GM18526 (cell line): ENCODE data around the gene PSKH1.

Experiments
- POLR2A ChIP-seq: IDR thresholded peaks from 3 replicates; pipeline ENCODE4 v1.6.1; 2011; ENCODE audit not compliant: insufficient read length; ENCODE audit errors: extremely low read depth

Gene PSKH1

DNA sequence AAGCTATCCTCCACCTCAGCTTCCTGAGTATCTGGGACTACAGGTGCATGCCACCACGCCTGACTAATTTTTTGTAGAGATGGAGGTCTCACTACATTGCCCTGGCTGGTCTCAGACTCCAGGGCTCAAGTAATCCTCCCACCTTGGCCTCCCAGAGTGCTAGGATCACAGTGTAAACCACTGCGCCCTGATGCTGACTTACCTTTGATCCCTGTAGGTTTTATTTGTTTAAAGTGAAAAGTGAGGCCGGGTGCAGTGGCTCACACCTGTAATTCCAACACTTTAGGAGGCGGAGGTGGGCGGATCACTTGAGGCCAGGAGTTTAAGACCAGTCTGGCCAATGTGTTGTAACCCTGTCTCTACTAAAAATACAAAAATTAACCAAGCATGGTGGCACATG is 8.7 kb downstream of the PSKH1 start:
- TF ChIP-seq POLR2A, result no peak

DNA sequence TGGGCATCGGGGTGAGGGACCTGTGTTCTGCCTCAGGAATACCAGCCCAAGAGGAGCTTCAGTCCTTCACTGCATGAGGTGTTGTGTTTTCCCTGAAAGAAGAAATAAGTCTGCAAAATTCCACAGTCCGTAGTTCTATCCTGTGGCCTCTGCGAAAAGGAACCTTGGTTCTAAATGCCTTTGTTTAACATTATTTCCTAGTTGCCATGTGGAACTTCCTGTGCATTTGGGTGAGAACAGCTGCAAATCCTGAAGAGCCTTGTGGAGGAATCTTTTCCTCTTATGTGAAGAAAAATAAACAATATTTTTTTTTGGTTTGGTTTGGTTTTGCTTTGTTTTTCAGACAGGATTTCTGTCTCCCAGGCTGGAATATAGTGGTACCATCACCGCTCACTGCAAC is 9.8 kb downstream of the PSKH1 start:
- TF ChIP-seq POLR2A, result no peak

DNA sequence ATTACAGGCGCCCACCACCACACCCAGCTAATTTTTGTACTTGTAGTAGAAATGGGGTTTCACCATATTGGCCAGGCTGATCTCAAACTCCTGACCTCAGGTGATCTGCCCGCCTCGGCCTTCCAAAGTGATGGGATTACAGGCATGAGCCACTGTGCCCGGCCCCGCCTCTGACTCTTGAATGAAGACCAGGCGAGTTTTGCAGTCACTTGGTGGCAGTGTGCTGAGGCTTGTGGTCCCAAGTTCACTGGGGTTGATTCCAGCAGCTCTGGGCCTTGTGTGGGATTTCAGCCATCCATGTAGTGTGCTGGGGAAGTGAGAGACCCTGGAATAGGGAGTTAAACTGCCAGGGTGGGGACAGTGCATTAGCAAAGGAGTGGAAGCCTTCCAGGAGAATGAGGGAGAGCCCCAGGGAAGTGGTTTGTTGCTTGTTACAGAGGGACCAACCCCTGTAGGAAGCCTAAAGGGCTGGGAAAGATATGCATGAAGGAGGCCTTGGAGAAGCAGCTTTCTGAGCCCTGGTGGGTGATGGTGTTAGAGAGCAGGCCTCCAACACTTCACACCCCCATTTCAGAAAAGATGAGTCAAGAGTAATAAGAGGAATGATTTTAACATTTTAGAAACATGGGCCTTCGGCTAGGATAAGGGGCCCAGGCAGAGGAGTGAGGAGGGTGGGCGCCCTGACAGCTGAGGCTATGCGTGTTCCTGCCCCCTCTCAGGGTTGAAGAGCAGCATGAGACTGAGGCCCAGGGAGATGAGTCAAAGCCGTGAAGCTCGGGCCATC is 14.5 kb downstream of the PSKH1 start:
- TF ChIP-seq POLR2A, result no peak

DNA sequence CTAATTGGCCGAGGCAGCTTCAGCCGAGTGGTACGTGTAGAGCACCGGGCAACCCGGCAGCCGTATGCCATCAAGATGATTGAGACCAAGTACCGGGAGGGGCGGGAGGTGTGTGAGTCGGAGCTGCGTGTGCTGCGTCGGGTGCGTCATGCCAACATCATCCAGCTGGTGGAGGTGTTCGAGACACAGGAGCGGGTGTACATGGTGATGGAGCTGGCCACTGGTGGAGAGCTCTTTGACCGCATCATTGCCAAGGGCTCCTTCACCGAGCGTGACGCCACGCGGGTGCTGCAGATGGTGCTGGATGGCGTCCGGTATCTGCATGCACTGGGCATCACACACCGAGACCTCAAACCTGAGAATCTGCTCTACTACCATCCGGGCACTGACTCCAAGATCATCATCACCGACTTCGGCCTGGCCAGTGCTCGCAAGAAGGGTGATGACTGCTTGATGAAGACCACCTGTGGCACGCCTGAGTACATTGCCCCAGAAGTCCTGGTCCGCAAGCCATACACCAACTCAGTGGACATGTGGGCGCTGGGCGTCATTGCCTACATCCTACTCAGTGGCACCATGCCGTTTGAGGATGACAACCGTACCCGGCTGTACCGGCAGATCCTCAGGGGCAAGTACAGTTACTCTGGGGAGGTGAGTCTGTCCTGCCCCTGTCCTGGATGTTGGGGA is 16.1 kb downstream of the PSKH1 start:
- no peak for TF ChIP-seq POLR2A

DNA sequence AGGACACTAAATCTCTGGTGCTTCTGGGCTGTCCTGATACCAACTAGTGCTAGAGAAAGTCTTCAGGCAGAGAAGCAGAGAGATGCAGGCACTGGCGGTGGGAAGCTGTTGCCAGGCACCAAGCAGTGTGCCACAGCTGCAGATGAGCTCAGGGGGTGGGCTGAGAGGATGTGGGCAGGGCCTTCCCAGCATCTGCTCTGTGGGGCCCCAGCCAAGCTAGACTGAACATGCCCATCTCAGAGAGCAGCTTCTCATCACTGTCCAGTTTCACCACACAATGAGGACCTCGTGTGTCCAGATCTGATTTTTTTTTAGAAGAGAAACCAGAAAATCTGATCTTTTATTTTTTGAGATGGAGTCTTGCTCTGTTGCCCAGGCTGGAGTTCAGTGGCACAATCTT is 17.1 kb downstream of the PSKH1 start:
- TF ChIP-seq POLR2A, result no peak

DNA sequence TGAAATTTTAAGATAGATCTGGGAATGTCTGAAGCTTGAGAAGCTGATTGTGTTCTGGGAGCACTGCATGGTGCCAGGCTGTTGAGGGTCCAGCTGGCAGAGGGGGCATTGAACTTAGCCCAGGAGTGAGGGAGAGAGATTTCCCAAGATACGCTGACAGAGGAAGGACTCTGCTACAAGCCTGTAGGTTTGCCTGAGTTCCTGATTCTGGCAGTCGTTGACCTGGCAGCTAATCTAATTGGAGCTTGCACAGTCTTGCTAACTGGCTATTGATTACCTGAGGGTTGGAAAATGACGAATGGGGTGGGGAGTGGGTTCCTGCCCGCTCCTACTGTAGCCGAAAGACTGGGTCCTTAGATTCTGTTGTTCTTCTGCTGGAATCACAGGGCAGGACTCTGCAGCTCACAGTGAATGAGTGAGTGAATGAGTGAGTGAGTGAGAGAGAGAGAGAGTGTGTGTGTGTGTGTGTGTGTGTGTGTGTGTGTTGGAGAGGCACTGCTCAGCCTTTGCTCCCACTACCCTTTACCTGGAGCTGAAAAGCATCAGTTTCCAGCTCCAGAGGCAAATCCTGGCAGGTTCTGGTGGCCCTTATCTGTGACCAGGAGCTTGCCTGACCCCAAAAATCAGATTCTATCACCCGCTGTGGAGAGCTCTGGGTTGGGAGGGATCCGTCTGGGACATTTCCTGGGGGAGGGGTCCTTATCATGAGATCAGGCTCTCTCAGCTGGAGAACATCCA is 21.9 kb downstream of the PSKH1 start:
- TF ChIP-seq POLR2A, result no peak

DNA sequence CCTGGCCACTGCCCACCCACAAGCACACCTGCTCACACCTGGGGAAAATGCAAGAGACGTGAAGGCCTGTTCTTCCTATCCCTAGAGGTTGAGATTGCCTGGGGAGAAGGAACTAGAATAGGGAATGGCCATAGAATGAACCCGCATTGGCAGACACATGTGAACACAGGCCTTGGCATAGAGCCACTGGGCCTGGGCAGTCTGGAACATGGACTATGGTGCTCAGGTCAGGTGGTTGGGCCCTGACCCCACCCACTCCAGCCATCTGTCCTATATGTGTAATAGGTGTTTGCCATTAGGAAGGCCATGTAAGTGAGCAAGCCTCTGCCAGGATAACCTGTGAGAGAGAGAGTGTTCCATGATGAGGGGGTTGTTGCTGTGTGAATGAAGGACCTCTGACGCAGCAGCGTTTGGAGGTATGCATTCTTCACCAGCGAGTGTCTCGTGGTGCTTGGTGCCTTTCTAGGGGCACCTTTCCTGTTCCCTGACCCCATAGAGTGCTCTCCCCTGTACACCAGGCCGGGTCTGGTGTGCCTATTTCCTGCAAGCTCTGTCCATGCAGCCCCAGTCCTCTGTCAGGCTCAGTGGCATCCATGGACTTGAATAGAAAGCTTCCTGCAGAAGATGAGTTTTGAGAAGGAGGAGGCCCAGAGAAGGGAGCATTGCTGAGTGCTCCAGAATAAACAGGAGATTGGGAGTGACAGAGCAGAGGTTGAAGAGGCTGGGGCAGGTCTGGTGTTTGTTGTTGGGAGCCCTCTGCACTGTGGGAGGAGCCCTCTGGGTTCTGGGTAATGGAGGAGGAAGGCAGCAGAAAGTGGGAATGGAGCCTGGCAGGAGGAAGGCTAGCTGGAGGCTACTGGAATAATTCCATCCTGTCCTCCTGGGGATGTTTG is 23.0 kb downstream of the PSKH1 start:
- TF ChIP-seq POLR2A, result no peak

DNA sequence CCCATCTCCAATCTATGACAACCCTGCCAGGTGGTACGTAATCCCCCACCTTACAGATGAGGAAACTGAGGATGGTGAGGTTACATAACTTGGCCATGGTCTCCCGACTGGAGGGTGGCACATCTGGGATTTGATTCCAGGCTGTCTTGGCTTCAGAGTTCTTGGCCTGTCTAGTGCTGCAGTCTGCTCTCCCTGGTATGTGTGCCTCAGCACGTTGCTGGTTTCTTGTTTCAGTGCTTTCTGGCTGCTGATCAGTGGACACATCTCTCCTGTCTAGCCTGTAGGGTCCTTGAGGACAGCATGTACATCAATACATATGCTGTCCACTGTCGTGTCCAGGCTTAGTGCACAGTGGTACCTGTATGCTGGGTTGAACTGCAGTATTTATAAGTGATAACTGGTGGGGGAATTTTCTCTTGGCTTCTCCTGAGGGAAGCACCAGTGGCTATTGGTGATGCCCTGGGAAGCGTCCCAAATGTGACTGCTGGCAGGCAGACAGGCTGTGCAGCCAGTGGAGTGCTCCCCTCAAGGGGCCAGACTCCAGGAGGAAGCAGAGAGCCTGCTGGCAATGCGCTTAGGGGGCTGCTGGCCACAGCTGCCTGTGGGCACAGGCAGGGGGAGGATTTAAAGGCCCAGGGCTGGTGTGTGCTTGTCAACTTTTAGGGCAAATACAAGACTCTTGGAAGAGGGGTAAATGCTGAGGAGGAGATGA is 24.2 kb downstream of the PSKH1 start:
- no peak for TF ChIP-seq POLR2A

DNA sequence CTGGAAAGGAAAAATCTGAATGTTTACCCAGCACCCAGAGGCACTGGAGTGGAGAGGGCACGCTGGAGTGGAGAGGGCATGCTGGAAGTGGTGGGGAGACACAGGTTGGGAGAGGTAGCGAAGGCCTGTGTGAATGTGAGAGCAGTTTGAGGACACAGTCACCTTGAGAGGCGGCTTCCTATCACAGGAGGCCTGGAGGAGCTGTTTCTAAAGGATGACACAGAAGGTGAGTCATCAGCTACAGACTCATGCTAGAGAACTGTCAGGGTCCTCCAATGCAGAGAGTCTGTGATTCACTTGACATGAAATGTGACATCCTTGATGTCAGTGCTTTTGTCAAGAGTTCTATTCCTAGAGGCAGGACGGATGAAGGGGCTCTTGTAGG is 24.8 kb downstream of the PSKH1 start:
- no peak for TF ChIP-seq POLR2A

DNA sequence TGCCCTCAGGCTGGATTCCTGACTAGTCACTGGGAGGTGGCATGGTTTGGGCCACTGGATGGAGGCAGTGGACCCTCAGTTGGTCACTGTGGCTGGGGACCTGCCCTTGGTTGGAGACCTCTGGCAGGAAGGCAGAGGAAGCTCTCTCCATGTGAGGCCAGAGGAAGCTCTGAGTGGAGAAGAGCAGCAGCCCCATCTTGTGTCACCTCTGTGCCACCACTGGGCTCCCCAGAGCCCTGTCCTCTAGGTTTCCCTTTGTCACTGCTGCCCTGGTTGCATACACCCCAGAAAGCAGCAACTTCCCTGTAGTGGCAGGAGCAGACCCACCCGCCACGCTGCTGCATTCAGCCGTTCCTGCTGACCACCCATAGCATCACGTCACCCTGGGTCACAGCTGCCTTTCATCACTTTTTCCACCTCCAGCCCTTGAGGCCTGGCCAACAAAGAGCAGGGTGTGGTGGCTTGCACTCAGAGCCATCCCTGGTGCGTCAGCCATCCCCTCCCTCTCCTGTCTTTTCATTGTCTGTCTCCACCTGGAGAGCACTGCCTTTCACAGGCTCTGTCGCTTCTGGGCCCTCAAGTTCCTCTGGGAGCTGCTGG is 26.7 kb downstream of the PSKH1 start:
- TF ChIP-seq POLR2A, result no peak

DNA sequence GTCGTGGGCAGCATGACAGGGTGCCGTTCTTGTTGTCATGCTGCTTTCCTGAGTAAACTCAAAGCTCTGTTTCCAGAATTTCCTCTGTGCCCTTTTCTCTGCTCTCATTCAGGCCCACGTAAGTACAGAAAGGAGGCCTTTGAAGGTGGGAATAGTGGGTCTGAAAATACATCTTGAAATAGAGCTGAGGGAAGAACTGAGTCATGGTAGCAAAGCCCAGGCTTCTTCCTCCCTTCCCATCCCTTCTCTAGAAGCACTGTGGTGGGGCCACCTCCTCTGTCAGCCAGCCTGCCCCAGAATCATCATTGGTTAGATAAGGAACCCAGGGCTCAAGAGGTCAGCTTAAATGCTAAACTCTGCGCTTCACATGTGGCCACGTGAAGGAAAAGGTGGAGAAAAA is 29.2 kb downstream of the PSKH1 start:
- no peak for TF ChIP-seq POLR2A

DNA sequence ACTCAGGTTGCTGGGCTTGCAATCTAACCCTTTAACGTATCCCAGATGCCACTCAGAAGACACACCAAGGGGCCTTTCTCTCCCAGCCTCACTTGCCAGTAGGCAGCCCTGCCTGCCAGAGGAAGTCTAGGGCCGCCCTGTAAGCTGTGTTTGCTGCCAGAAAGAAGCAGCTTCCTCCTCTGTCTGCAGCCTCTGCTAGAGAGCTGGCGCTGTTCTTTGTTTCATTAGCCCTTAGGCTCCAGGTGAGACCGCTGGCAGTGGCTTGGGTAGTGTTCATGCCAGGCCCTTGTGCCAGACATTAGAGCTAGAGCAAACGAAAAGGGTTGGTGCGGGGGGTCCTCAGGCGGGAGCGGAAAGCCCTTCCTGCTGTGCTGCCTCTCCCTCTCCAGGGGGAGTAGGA is 29.7 kb downstream of the PSKH1 start:
- no peak for TF ChIP-seq POLR2A

DNA sequence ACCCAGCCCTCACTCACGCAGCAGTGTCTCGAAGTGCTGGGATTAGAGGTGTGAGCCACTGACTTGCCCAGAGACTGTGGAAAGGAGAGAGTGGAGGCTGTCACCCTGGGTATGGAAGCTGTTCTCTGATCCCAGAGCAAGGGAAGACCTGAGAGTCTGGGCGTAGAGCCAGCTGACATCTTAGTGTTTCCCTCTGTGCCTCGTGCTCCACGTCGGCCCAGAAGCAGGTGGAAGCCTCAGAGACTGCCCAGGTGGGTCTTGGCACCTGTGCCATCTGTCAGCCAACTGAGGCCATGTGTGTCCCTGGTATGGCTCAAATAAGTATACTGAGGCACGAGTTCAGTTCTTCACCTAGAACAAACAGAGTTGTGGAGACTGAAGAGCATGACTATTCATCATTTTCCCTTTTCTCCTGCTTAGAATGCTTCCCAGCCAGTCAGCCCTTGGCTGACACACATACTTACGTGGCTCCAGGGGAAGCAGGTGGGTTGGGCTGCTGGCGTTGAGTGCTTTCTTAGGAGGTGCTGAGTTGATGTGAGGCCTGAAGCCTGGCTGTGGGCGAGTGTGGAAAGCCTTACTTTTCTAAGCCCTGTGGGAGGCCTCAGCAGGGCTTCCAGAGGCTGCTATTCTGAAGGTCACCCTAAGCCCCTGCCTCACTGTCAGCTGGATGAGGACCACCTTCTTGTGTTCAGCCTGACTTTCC is 30.5 kb downstream of the PSKH1 start:
- no peak for TF ChIP-seq POLR2A

DNA sequence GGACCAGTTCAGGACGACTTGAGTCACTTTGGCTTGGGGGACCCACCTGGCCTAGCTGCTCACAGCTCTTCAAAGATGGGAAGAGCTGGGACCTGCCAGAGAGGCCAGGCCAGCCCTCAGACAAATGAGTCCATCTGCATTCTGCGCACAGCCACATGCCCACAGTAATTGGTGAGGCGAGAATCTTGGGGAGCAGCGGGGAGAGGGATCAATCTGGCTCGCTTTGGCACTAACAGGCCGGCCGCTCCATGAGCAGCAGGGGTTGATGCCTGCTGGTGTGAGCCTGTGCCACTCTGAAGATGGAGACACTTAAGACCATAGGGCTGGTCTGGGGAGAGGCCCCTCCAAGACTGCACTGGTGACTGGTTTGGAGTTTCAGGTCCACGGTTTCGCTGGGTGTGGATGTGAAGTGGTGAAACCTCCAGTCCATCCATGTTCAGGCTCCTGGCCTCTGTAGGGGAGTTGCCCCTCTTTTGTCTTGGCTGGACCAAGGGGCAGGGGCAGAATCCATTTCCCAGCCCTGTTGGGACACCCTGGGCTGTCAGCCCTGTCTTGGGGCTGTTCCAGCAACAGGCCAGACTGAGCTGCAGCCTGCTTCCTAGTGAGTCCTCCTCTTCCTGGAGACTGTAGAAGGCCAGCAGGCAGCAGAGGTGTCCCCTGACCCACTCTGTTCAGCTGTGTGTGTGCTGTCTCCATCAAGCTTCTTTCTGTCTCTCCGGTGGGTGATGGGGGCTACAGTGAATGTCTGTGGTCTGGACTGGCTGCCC is 31.3 kb downstream of the PSKH1 start:
- no peak for TF ChIP-seq POLR2A
